Testis (tissue), 2 donors: ENCODE measurements around the gene PF4V1.

Experiments
- POLR2A ChIP-seq: fragments of 450-650 bp; IDR thresholded peaks from one replicate; pipeline ENCODE4 v1.6.1; 2017; ENCODE audit warnings: antibody characterized with exemption, mild to moderate bottlenecking, moderate library complexity
- TF ChIP-seq, protein P1 (sequence below), 3 experiments: fragments of 450-650 bp in 2 of 3; fragments of 200-600 bp in 1 of 3; sonication (generic) in 1 of 3; IDR thresholded peaks; one replicate each; pipeline ENCODE4 v1.5.1; 2016 to 2019; ENCODE audit warnings: antibody characterized with exemption in 3 of 3, mild to moderate bottlenecking in 2 of 3, moderate library complexity in 1 of 3

DNA sequence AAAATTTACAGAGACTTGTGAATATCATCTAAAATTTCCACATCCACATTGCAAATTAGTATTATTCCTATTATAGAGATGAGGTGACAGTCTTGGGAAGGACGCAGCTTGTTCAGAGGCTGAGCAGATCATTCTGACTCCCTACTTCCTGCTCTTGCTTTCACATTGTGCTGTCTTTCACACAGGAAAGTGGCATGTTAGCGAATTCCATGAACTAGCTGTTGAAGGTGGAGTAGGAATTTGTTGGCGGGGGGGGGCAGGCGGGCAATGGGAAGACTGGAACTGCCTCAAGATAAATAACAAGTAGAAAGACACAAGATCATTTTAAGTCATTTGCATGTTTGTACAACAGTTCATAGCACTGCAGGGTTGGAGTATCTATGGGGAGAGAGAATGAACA lies 2.3 kb downstream of the PF4V1 start:
- TF ChIP-seq, protein P1, sequence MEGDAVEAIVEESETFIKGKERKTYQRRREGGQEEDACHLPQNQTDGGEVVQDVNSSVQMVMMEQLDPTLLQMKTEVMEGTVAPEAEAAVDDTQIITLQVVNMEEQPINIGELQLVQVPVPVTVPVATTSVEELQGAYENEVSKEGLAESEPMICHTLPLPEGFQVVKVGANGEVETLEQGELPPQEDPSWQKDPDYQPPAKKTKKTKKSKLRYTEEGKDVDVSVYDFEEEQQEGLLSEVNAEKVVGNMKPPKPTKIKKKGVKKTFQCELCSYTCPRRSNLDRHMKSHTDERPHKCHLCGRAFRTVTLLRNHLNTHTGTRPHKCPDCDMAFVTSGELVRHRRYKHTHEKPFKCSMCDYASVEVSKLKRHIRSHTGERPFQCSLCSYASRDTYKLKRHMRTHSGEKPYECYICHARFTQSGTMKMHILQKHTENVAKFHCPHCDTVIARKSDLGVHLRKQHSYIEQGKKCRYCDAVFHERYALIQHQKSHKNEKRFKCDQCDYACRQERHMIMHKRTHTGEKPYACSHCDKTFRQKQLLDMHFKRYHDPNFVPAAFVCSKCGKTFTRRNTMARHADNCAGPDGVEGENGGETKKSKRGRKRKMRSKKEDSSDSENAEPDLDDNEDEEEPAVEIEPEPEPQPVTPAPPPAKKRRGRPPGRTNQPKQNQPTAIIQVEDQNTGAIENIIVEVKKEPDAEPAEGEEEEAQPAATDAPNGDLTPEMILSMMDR (IDR thresholded peaks at IDR 0.05), result no peak
- no peak for TF ChIP-seq POLR2A
